Ovary (tissue), 9 donors: ENCODE measurements around the gene ESRP2. TPM values are rescaled to one million over a fixed set of nuclear protein-coding genes. Genes with fewer than 3 reads are reported as not detected.

Experiments
- DNase-seq, 5 donors: peaks; one replicate each; pipeline ENCODE4 v3.0.0-alpha.2; 2019 to 2020
- H3K27ac ChIP-seq, 2 donors: fragments of 200-600 bp; one replicate each; pipeline versions ENCODE4 v1.5.1 to v1.8.0; 2019 to 2022
- H3K27me3 ChIP-seq: fragments of 200-600 bp; one replicate; pipeline ENCODE4 v1.8.0; 2022
- H3K36me3 ChIP-seq: fragments of 200-600 bp; sonication (generic); one replicate; pipeline ENCODE4 v1.5.1; 2019
- H3K4me1 ChIP-seq: one replicate; pipeline ENCODE4 v1.8.1; 2013; ENCODE audit warnings: mild to moderate bottlenecking, moderate library complexity; ENCODE audit not compliant: insufficient read depth
- H3K4me3 ChIP-seq: fragments of 200-600 bp; sonication (generic); one replicate; pipeline ENCODE4 v1.5.1; 2017
- H3K9me3 ChIP-seq, 2 donors: fragments of 200-600 bp in 1 of 2; sonication (generic) in 1 of 2; one replicate each; pipeline versions ENCODE4 v1.5.1 to v1.8.1; 2013 to 2019; ENCODE audit warnings: mild to moderate bottlenecking in 1 of 2, moderate library complexity in 1 of 2
- EP300 ChIP-seq: sonication (generic); formaldehyde crosslinking; IDR thresholded peaks from one replicate; pipeline ENCODE4 v1.6.1; 2017; ENCODE audit warnings: antibody characterized with exemption
- POLR2A ChIP-seq: fragments of 450-650 bp; IDR thresholded peaks from one replicate; pipeline ENCODE4 v1.6.1; 2017; ENCODE audit warnings: antibody characterized with exemption, mild to moderate bottlenecking, moderate library complexity
- WGBS, 3 donors: extraction: QIAGEN DNeasy Blood & Tissue Kit in 1 of 3; methylation state at CpG; one replicate each; pipeline versions ENCODE4 v1.1.5 to v1.1.7; 2013 to 2017; 5-methylcytosine and 5-hydroxymethylcytosine counted together
- intact Hi-C, 4 donors: fragments of 100-400 bp; cut with DNase I; formaldehyde crosslinking; loops; one replicate each; pipeline versions ENCODE4 v1.11.0 to v1.15.1; 2022 to 2023
- polyA plus RNA-seq, 2 donors: library from polyadenylated mRNA; stranded (reverse); fragments of 200-250 nt in 1 of 2; fragments of 350-450 nt in 1 of 2; fragmentation: Illumina TruSeq in 1 of 2; extraction: RNeasy Lipid Tissue Mini Kit (QIAGEN cat#74804) in 1 of 2; gene quantifications; one replicate each; pipeline ENCODE4 v1.2.3, GENCODE V29; 2013 to 2014
- total RNA-seq, 7 donors: library from RNA; depleted of rRNA in 2 of 7; stranded (reverse); fragments of >200 nt in 2 of 7; fragmentation: NEBNext Ultra II Directional in 3 of 7; extraction: Animal tissue kit (Norgen Biotek cat#: 25700) in 3 of 7; gene quantifications; one replicate each; pipeline versions ENCODE4 v1.1.0 to v1.2.4, GENCODE V29; 2016 to 2023
- TF ChIP-seq, protein P1 (sequence below), 3 donors: fragments of 450-650 bp in 2 of 3; fragments of 200-600 bp in 1 of 3; IDR thresholded peaks; one replicate each; pipeline versions ENCODE4 v1.5.1 to v1.8.0; 2016 to 2022; ENCODE audit warnings: antibody characterized with exemption in 3 of 3, mild to moderate bottlenecking in 1 of 3
- donor health status: DM: no; HTN: no; CAD: no; lungs with moderate emphysema.
- donor health status: DM: no; HTN: no; CAD: no.
- donor health status: Bipolar disorder and iron deficiency.
- donor health status: DM: yes; HTN: yes; CAD: no.
- donor health status: DM: no; HTN: no; CAD: no.
- donor health status: DM: yes; HTN: yes; CAD: no.

ESRP2 gene
- total and polyA plus RNA-seq, 9 donors, result 0.17 to 13.8 (median 1.5) TPM

DNA sequence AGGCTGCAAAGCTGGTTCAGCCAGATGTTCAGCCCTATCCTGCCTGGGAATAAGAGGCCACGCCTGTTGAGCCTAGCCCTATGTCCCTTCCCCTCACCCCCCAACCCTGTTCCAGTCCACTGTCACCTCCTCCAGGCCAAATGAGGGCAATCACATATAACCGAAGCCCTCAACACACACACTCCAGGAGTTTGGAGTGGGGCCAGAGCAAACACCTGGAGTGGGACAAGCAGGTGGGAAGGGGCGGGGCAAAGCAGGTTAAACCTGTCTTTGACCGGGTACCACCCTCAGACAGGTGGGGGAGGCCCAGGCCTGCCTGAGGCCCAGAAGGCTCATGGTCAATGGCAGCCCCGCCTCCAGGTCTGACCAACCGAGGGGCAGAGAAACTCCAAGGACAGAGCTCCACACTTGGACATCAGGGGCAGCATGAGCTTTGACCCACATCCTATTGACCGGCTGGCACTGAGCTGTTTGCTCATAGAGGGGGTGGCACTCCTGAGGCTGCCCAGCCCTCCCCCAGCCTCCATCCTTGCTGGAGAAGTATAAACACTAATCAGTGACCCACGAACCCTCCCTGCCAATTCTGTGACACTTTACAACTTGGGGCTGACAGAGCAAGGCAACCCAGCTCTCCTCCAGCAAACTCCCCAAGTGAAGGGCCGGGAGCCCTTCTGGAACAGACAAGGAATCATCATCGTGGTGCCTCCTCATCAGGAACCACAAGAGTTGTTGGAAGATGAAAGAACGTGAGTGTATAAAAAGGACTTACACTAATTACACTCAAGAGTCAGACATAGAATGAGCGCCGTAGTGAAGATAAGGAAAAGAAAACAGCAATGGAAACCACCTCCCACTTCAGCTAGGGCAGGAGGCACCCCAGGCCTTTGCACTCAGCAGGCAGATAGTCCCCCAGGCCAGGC lies 1.5 kb downstream of the ESRP2 start:
- no peak overlapping the region for H3K27ac ChIP-seq
- WGBS, 3 donors, result 58 to 67% (median 66%) methylated on average over 13 of the region's 13 CpGs
- TF ChIP-seq, protein P1, sequence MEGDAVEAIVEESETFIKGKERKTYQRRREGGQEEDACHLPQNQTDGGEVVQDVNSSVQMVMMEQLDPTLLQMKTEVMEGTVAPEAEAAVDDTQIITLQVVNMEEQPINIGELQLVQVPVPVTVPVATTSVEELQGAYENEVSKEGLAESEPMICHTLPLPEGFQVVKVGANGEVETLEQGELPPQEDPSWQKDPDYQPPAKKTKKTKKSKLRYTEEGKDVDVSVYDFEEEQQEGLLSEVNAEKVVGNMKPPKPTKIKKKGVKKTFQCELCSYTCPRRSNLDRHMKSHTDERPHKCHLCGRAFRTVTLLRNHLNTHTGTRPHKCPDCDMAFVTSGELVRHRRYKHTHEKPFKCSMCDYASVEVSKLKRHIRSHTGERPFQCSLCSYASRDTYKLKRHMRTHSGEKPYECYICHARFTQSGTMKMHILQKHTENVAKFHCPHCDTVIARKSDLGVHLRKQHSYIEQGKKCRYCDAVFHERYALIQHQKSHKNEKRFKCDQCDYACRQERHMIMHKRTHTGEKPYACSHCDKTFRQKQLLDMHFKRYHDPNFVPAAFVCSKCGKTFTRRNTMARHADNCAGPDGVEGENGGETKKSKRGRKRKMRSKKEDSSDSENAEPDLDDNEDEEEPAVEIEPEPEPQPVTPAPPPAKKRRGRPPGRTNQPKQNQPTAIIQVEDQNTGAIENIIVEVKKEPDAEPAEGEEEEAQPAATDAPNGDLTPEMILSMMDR (IDR thresholded peaks at IDR 0.05), result no peak
- TF ChIP-seq EP300, result no peak
- TF ChIP-seq POLR2A, result no peak
- intact Hi-C loops, result loop anchor here in 2 of 4 donors (5.0 to 10.0 kb wide), 3 partner anchors 140 to 242 kb away; partner anchors contain the start of gene NFATC3 (in 1 of the 2)
- no peaks in the 10 kb centered on the region for H3K36me3 ChIP-seq
- peaks cover 12% of the 10 kb centered on the region for H3K4me1 ChIP-seq
- no peaks in the 10 kb centered on the region for H3K9me3 ChIP-seq
- DNase-seq, result peak in 4 of 5 donors; percentile 45 to 54 (median 47)
- no peak overlapping the region for H3K4me3 ChIP-seq
- H3K27me3 ChIP-seq, result no peaks in the 10 kb centered on the region

- Histone ChIP-seq H3K4me1 (peaks cover 12% of the 10 kb centered on the region), H3K9me3 (no peaks in the 10 kb centered on the region), H3K4me3 (no peak overlapping the region), H3K27ac (no peak overlapping the region), H3K27me3 (no peaks in the 10 kb centered on the region), H3K36me3 (no peaks in the 10 kb centered on the region)
- intact Hi-C loops, result loop anchor here in 2 of 4 donors (5.0 to 10.0 kb wide), 3 partner anchors 139 to 242 kb away; partner anchors contain the start of gene NFATC3 (in 1 of the 2)
- 79 to 83% (median 80%) methylated on average over 8 of the region's 8 CpGs for WGBS, 3 donors
- TF ChIP-seq POLR2A (no peak), EP300 (no peak)
- TF ChIP-seq, protein P1 (IDR thresholded peaks at IDR 0.05), result no peak
- DNase-seq, result peak in 1 of 5 donors; percentile 39
Observed at GRCh38 chr16:68233835-68234187, 2.1 kb downstream of the ESRP2 start.

- no peaks in the 10 kb centered on the region for H3K9me3 ChIP-seq
- H3K36me3 ChIP-seq, result no peaks in the 10 kb centered on the region
- intact Hi-C loops, result loop anchor here in 2 of 4 donors (5.0 to 10.0 kb wide), 3 partner anchors 138 to 241 kb away; partner anchors contain the start of gene NFATC3 (in 1 of the 2)
- no peaks in the 10 kb centered on the region for H3K27me3 ChIP-seq
- WGBS, 3 donors, result 78 to 82% (median 79%) methylated on average over 5 of the region's 5 CpGs
- TF ChIP-seq, protein P1 (IDR thresholded peaks at IDR 0.05), result no peak
- no peak for TF ChIP-seq EP300
- TF ChIP-seq POLR2A, result no peak
- H3K4me3 ChIP-seq, result no peak overlapping the region
- peaks cover 12% of the 10 kb centered on the region for H3K4me1 ChIP-seq
- peak in 1 of 5 donors; percentile 7 for DNase-seq
- H3K27ac ChIP-seq, result no peak overlapping the region
Observed at GRCh38 chr16:68233085-68233834, 2.7 kb downstream of the ESRP2 start.

GRCh38 chr16:68232335-68232734 lies 3.6 kb downstream of the ESRP2 start:
- peak in 3 of 5 donors; percentile 14 to 27 (median 20) for DNase-seq

More at GRCh38 chr16:68232335-68232734, 3.6 kb downstream of the ESRP2 start:
- H3K9me3 ChIP-seq, result no peaks in the 10 kb centered on the region
- no peak overlapping the region for H3K27ac ChIP-seq
- peaks cover 10% of the 10 kb centered on the region for H3K4me1 ChIP-seq
- H3K36me3 ChIP-seq, result no peaks in the 10 kb centered on the region
- intact Hi-C loops, result loop anchor here in 2 of 4 donors (5.0 to 10.0 kb wide), 3 partner anchors 138 to 240 kb away; partner anchors contain the start of gene NFATC3 (in 1 of the 2)
- TF ChIP-seq, protein P1 (IDR thresholded peaks at IDR 0.05), result no peak
- TF ChIP-seq EP300, result no peak
- no peak for TF ChIP-seq POLR2A
- no peaks in the 10 kb centered on the region for H3K27me3 ChIP-seq
- WGBS, 3 donors, result 78 to 86% (median 83%) methylated on average over 16 of the region's 16 CpGs
- no peak overlapping the region for H3K4me3 ChIP-seq
